SJCRH30 (cell line): ENCODE results near the gene MED20. TPM values are rescaled to one million over a fixed set of nuclear protein-coding genes. Genes with fewer than 3 reads are reported as not detected.

Experiments used
- DNase-seq, 2 experiments: peaks; one replicate each; pipeline ENCODE4 v3.0.0-alpha.2; 2015 to 2020
- H3K27ac ChIP-seq: fragments of 250-450 bp; sonication (Bioruptor Pico); 2 replicates; pipeline ENCODE4 v1.5.1; 2020; ENCODE audit warnings: mild to moderate bottlenecking, moderate library complexity
- H3K27me3 ChIP-seq: fragments of 250-450 bp; sonication (Bioruptor Pico); 2 replicates; pipeline ENCODE4 v1.5.1; 2020; ENCODE audit warnings: mild to moderate bottlenecking, moderate library complexity
- H3K36me3 ChIP-seq: fragments of 250-450 bp; sonication (Bioruptor Pico); 2 replicates; pipeline ENCODE4 v1.5.1; 2020; ENCODE audit warnings: mild to moderate bottlenecking, moderate library complexity
- H3K4me1 ChIP-seq: fragments of 250-450 bp; sonication (Bioruptor Pico); 2 replicates; pipeline ENCODE4 v1.5.1; 2020; ENCODE audit warnings: mild to moderate bottlenecking, moderate library complexity
- H3K4me3 ChIP-seq: fragments of 250-450 bp; sonication (Bioruptor Pico); 2 replicates; pipeline ENCODE4 v1.5.1; 2020; ENCODE audit warnings: mild to moderate bottlenecking, moderate library complexity
- H3K9me3 ChIP-seq: fragments of 250-450 bp; sonication (Bioruptor Pico); replicated peaks from 2 replicates; pipeline ENCODE4 v1.5.1; 2020; ENCODE audit warnings: mild to moderate bottlenecking, moderate library complexity
- total RNA-seq: library from RNA; depleted of rRNA; stranded (reverse); fragments of >200 nt; shearing (Covaris generic); gene quantifications from 2 replicates; pipeline ENCODE4 v1.2.3, GENCODE V29; 2014; rRNA removed

MED20 gene, protein sequence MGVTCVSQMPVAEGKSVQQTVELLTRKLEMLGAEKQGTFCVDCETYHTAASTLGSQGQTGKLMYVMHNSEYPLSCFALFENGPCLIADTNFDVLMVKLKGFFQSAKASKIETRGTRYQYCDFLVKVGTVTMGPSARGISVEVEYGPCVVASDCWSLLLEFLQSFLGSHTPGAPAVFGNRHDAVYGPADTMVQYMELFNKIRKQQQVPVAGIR
- 33.4 and 34.8 TPM in 2 replicates for total RNA-seq

- Histone ChIP-seq H3K27me3 (no peaks in the 10 kb centered on the region), H3K4me1 (0 out of 2 replicates have a peak, but pooled peaks cover 6% of the 10 kb centered on the region), H3K9me3 (no peaks in the 10 kb centered on the region), H3K36me3 (peaks cover 23% of the 10 kb centered on the region; the same call in 1 of the 2 replicates), H3K4me3 (peak within 1 kb of the TSS; percentile 84), H3K27ac (peak within 1 kb of the TSS; percentile 95)
- DNase-seq, result peak; percentile 92 to 96
Measured at GRCh38 chr6:41920921-41921711, at the start of gene MED20, which contains the start of gene BYSL. MED20 (minus strand) TSS chr6:41921139; CDS start chr6:41921018, 121 bp downstream. BYSL (plus strand) TSS chr6:41921499; CDS start chr6:41921563, 64 bp downstream.

DNA sequence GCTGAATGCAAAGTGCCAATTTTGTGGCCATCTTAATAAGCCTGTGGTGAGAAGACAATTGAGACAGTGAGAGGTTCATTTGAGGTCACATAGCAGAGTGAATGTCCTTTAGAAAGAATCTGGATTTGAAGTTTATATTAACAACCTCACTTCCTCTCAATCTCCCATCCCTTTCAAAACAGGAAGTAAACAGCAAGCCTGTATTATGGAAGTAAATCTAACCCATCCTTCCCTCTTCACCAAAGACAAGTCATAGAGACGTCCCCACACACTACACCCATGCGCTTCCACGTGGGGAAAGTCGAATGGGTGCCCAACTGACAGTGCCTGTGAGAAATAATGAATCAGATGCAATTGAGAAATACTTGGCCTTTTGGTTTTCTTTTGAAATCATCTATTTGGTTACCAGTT, 49.5 kb upstream of the MED20 start:
- Histone ChIP-seq H3K4me1 (peaks cover 19% of the 10 kb centered on the region), H3K9me3 (no peaks in the 10 kb centered on the region), H3K27me3 (no peaks in the 10 kb centered on the region), H3K36me3 (no peaks in the 10 kb centered on the region), H3K27ac (no peak overlapping the region), H3K4me3 (no peak overlapping the region)
- DNase-seq, result no peak

DNA sequence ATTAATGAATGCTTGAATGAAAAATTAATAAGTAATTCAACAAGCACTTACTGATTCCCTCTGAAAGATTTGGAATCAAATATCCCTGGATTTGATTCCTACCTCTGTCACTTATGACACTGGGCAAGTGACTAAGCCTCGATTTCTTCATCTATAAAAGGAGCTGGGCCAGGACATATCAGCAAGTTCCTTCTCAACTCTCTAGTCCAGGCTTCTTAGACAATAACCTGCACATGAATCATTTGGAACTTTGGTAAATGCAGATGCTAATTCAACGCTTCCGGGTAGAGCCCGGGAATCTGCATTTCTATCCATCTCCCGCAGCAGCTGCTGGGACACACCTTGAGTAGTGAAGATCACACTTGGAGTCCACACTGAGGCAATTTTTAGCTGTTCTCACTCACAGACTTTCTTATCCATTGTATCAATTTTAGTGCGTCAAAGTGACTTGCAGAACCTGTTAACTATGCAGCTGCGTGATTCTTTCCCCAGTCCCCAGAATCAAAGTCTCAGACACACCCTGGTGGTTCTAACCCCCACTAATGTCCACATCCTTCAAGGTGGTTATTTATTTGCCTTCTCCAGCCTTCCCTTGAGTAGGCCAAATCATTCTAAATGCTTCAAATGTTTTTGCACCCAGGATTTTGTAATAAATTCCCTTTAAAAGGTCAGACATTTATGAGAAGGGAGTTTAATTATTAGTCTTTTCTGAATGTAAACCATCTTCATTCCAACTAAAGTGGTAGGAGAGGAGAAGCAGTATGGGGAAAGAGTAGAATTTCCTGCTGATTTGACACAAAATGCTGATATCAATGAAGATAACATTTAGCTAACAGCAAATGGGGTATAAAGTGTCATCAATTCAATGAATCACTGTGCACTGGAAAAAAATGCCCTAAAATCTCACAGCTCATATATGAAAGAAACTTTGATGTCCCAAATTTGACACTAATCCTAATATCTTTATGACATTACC, 46.7 kb upstream of the MED20 start:
- no peak for DNase-seq
- no peaks in the 10 kb centered on the region for H3K36me3 ChIP-seq
- no peaks in the 10 kb centered on the region for H3K27me3 ChIP-seq
- H3K27ac ChIP-seq, result peak overlapping the region; percentile 37
- peaks cover 19% of the 10 kb centered on the region for H3K4me1 ChIP-seq
- H3K9me3 ChIP-seq, result no peaks in the 10 kb centered on the region
- no peak overlapping the region for H3K4me3 ChIP-seq

DNA sequence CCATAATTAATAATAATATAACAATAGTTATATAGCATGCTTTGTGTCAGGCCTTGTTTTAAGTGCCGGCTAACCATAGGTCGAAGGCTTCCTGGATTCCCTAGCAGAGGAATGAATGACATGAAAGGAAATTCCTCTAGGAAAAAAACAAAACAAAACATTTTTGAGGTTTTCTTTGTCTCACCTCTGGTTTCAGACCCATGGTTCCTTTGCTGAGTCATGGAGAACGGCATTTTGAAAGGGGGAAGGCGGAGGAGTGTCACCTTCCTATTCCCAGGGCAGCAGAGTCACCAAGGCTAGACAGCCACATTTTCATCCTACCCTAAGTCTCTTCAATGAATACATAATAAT, 46.0 kb upstream of the MED20 start:
- peak; percentile 22 to 26 for DNase-seq
- peaks cover 19% of the 10 kb centered on the region for H3K4me1 ChIP-seq
- peak overlapping the region; percentile 37 for H3K27ac ChIP-seq
- no peaks in the 10 kb centered on the region for H3K36me3 ChIP-seq
- H3K4me3 ChIP-seq, result no peak overlapping the region
- no peaks in the 10 kb centered on the region for H3K27me3 ChIP-seq
- no peaks in the 10 kb centered on the region for H3K9me3 ChIP-seq

DNA sequence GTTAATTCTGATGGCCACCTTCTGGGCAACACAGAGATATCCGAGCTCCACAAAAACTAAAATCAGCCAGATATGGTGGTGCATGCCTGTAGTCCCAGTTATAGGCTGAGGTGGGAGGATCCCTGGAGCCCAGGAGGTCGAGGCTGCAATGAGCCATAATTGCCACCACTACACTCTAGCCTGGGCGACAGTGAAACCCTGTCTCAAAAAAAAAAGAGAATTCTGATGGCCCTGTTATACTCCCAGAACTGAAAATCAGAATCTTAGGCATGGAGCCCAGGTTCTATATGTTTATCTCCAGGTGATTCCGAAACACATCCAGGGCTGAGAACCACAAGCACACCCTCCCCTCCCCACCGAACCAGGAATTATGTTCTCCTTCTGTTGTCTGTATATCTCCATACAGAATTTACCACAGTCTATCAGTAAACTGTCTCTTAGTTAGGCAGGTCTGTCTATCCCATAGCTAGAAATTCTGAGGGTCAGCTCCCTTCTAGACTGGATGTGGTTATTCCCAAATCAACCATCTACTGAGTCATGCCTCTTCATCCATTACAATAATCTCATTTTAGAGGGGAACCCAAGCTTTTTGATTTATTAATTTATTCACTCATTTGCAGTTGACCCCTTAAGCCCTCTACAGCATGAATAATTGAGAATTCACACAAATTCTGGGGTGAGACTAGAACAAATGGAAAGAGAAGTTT, 45.4 kb upstream of the MED20 start:
- H3K4me3 ChIP-seq, result no peak overlapping the region
- H3K36me3 ChIP-seq, result no peaks in the 10 kb centered on the region
- H3K27me3 ChIP-seq, result no peaks in the 10 kb centered on the region
- no peak for DNase-seq
- no peaks in the 10 kb centered on the region for H3K9me3 ChIP-seq
- H3K4me1 ChIP-seq, result peaks cover 19% of the 10 kb centered on the region
- H3K27ac ChIP-seq, result peak overlapping the region; percentile 37

DNA sequence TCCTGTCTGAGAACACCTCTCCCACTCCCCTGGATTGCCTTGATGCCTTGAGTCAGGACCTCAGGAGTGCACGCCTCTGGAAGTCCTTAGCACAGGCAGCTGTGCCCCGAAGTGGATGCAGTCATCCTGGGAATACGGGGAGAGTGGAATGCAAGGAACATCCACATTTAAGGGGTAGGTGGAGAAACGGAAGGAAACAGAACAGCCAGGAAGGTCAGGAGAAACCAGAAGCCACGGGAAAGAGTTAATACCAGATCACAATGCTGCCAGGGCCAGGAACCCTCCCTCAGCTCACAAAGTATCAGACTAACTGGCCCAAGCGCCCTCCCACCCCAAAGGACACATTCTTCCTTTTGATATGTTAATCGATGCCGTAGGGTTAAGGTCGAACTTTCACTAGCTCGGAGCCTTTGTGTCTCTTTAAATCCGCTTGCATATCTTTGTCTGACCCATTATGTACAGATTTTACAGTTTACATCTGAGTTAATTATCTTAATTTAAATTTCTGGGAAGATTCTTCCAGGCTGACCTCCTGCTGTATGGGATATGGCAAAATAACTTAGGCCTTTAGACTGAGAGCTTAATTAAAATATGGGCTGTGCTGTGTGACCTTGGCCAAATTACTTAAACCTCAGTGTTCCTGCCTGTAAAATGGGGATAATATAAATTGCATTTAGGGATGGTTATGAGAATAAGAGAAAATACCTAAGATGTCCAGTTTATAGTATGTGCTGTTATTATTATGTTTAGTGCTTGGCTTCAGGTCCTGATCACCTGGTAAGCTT, 44.7 kb upstream of the MED20 start:
- Histone ChIP-seq H3K27me3 (no peaks in the 10 kb centered on the region), H3K36me3 (no peaks in the 10 kb centered on the region), H3K9me3 (no peaks in the 10 kb centered on the region), H3K4me3 (no peak overlapping the region), H3K27ac (no peak overlapping the region), H3K4me1 (peaks cover 19% of the 10 kb centered on the region)
- DNase-seq, result no peak

- no peaks in the 10 kb centered on the region for H3K9me3 ChIP-seq
- peaks cover 15% of the 10 kb centered on the region for H3K4me1 ChIP-seq
- no peak for DNase-seq
- H3K27me3 ChIP-seq, result no peaks in the 10 kb centered on the region
- no peak overlapping the region for H3K4me3 ChIP-seq
- H3K36me3 ChIP-seq, result no peaks in the 10 kb centered on the region
- H3K27ac ChIP-seq, result no peak overlapping the region
Measured at GRCh38 chr6:41964201-41964887, 43.4 kb upstream of the MED20 start.

DNA sequence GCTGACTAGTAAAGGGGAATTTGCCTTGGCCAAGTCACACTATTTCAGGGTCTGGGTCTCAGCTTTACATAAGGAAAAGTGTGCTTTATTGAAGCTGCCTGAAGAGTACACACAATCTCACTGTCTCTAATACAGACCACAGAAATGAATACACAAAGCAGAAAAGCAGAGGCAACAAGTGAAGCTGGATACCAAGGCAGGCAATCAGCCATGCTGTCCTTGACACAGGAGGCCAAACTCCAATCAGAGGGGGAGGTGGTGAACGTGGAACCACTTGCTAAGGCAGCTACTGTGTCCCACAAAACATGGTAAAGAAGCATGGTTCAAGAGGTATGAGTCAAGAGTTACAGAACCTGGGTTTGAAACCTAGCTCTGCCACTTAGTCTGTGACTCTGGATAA, 42.4 kb upstream of the MED20 start:
- Histone ChIP-seq H3K4me1 (peaks cover 15% of the 10 kb centered on the region), H3K36me3 (no peaks in the 10 kb centered on the region), H3K27ac (no peak overlapping the region), H3K27me3 (no peaks in the 10 kb centered on the region), H3K9me3 (no peaks in the 10 kb centered on the region), H3K4me3 (no peak overlapping the region)
- no peak for DNase-seq

- Histone ChIP-seq H3K27me3 (no peaks in the 10 kb centered on the region), H3K27ac (no peak overlapping the region), H3K36me3 (no peaks in the 10 kb centered on the region), H3K4me3 (no peak overlapping the region), H3K4me1 (no peaks in the 10 kb centered on the region), H3K9me3 (no peaks in the 10 kb centered on the region)
- no peak for DNase-seq
Measured at GRCh38 chr6:41960028-41960427, 39.1 kb upstream of the MED20 start.

- Histone ChIP-seq H3K27me3 (no peaks in the 10 kb centered on the region), H3K4me3 (no peak overlapping the region), H3K27ac (no peak overlapping the region), H3K9me3 (no peaks in the 10 kb centered on the region), H3K4me1 (no peaks in the 10 kb centered on the region), H3K36me3 (no peaks in the 10 kb centered on the region)
- no peak for DNase-seq
Measured at GRCh38 chr6:41958022-41958856, 37.3 kb upstream of the MED20 start.

DNA sequence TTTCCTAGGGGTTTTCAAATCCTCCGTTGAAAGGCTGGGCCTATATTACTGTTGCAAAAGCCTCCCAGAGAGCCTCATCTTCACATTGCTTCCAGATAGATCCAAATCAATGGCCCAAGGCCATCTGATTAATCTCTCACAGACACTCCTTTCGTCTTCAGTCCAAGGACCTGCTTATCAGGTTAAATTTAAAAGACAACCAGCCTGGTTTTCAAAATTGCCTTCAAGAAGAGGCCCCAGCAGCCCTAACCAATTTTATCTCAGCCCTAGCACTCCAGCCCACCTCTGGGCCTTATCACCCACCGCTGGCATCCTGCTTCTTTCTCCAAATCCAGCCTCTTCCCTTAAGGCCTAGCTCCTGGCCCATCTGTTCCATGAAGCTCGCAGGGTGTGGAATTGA, 36.2 kb upstream of the MED20 start:
- no peaks in the 10 kb centered on the region for H3K27me3 ChIP-seq
- H3K36me3 ChIP-seq, result no peaks in the 10 kb centered on the region
- no peak for DNase-seq
- no peaks in the 10 kb centered on the region for H3K4me1 ChIP-seq
- H3K4me3 ChIP-seq, result no peak overlapping the region
- H3K27ac ChIP-seq, result no peak overlapping the region
- no peaks in the 10 kb centered on the region for H3K9me3 ChIP-seq

GRCh38 chr6:41955412-41955811, 34.5 kb upstream of the MED20 start:
- Histone ChIP-seq H3K27ac (no peak overlapping the region), H3K4me3 (no peak overlapping the region), H3K27me3 (no peaks in the 10 kb centered on the region), H3K4me1 (no peaks in the 10 kb centered on the region), H3K9me3 (no peaks in the 10 kb centered on the region), H3K36me3 (no peaks in the 10 kb centered on the region)
- DNase-seq, result no peak
